CD14-positive monocyte (primary cell): ENCODE data around the gene EPB41L2. TPM values are rescaled to one million over a fixed set of nuclear protein-coding genes. Genes with fewer than 3 reads are reported as not detected.

Experiments used
- DNase-seq, 3 donors: peaks; one replicate each; pipeline ENCODE4 v3.0.0-alpha.2; 2011 to 2022
- H2AFZ ChIP-seq: 2 replicates; pipeline ENCODE4 v1.6.0; 2012; ENCODE audit warnings: mild to moderate bottlenecking, low read depth, low read length, inconsistent platforms; ENCODE audit not compliant: insufficient read depth, poor library complexity, severe bottlenecking
- H3K27ac ChIP-seq, 2 donors: 1 replicate in 1 of 2; 2 replicates in 1 of 2; pipeline ENCODE4 v1.5.1; 2012 to 2013; ENCODE audit warnings: low read length in 2 of 2, control low read depth in 1 of 2, inconsistent platforms in 1 of 2, low read depth in 1 of 2, mild to moderate bottlenecking in 1 of 2
- H3K27me3 ChIP-seq, 2 donors: one replicate each; pipeline versions ENCODE4 v1.6.0 to v1.6.1; 2011 to 2013; ENCODE audit warnings: low read length in 2 of 2; ENCODE audit not compliant: control insufficient read depth in 2 of 2, insufficient read depth in 2 of 2
- H3K36me3 ChIP-seq, 2 donors: replicated peaks in 1 of 2; 1 replicate in 1 of 2; 2 replicates in 1 of 2; pipeline versions ENCODE4 v1.5.1 to v1.6.1; 2012 to 2013; ENCODE audit warnings: low read length in 2 of 2, control low read depth in 1 of 2, inconsistent platforms in 1 of 2, mild to moderate bottlenecking in 1 of 2; ENCODE audit not compliant: insufficient read depth in 2 of 2, control insufficient read depth in 1 of 2
- H3K4me1 ChIP-seq, 2 donors: 1 replicate in 1 of 2; 2 replicates in 1 of 2; pipeline versions ENCODE4 v1.5.1 to v1.6.1; 2012 to 2013; ENCODE audit warnings: low read length in 2 of 2, control low read depth in 1 of 2, inconsistent platforms in 1 of 2, mild to moderate bottlenecking in 1 of 2, moderate library complexity in 1 of 2; ENCODE audit not compliant: insufficient read depth in 2 of 2, control insufficient read depth in 1 of 2
- H3K4me2 ChIP-seq: replicated peaks from 2 replicates; pipeline ENCODE3; 2012; ENCODE audit warnings: low read length, moderate library complexity, mild to moderate bottlenecking; ENCODE audit not compliant: poor library complexity, severe bottlenecking; ENCODE audit errors: extremely low read depth
- H3K4me3 ChIP-seq, 3 experiments: fragments of 200-600 bp in 1 of 3; sonication (generic) in 1 of 3; replicated peaks in 1 of 3; 1 replicate in 2 of 3; 2 replicates in 1 of 3; pipeline ENCODE4 v1.5.1; 2011 to 2013; ENCODE audit warnings: low read length in 3 of 3, mild to moderate bottlenecking in 3 of 3, control low read depth in 2 of 3, low read depth in 2 of 3, inconsistent platforms in 1 of 3, moderate library complexity in 1 of 3
- H3K79me2 ChIP-seq: 2 replicates; pipeline ENCODE4 v1.6.0; 2012; ENCODE audit warnings: mild to moderate bottlenecking, control low read depth, inconsistent platforms, low read length, moderate library complexity; ENCODE audit not compliant: insufficient read depth
- H3K9ac ChIP-seq: 2 replicates; pipeline ENCODE4 v1.6.0; 2017; ENCODE audit warnings: low read length, mild to moderate bottlenecking; ENCODE audit not compliant: insufficient read depth, poor library complexity, severe bottlenecking
- H3K9me3 ChIP-seq, 2 donors: replicated peaks in 1 of 2; 1 replicate in 1 of 2; 2 replicates in 1 of 2; pipeline versions ENCODE4 v1.5.1 to v1.6.1; 2012 to 2013; ENCODE audit warnings: low read length in 2 of 2, control low read depth in 1 of 2; ENCODE audit not compliant: control insufficient read depth in 1 of 2, insufficient read depth in 1 of 2
- H4K20me1 ChIP-seq: 2 replicates; pipeline ENCODE4 v1.6.0; 2012; ENCODE audit warnings: mild to moderate bottlenecking, low read length, control low read depth, moderate library complexity; ENCODE audit not compliant: insufficient read depth
- H3K27ac Mint-ChIP-seq, 7 donors: one replicate each; pipeline ENCODE4 v1.8.0; 2020; ENCODE audit warnings: mild to moderate bottlenecking in 7 of 7, mixed read lengths in 7 of 7, moderate library complexity in 6 of 7, inconsistent platforms in 2 of 7
- H3K27me3 Mint-ChIP-seq, 3 donors: one replicate each; pipeline ENCODE4 v1.8.0; 2021 to 2022; ENCODE audit warnings: low read depth in 3 of 3, mild to moderate bottlenecking in 3 of 3, mixed read lengths in 3 of 3, moderate library complexity in 3 of 3, inconsistent platforms in 1 of 3
- H3K36me3 Mint-ChIP-seq, 2 donors: one replicate each; pipeline ENCODE4 v1.8.0; 2020; ENCODE audit warnings: mixed read lengths in 2 of 2, inconsistent platforms in 1 of 2, mild to moderate bottlenecking in 1 of 2
- H3K4me1 Mint-ChIP-seq: one replicate; pipeline ENCODE4 v1.8.0; 2020; ENCODE audit warnings: mild to moderate bottlenecking, mixed read lengths
- H3K4me3 Mint-ChIP-seq, 2 donors: one replicate each; pipeline ENCODE4 v1.8.0; 2020; ENCODE audit warnings: mild to moderate bottlenecking in 2 of 2, mixed read lengths in 2 of 2, moderate library complexity in 1 of 2
- H3K9me3 Mint-ChIP-seq, 7 donors: one replicate each; pipeline ENCODE4 v1.8.0; 2020 to 2022; ENCODE audit warnings: mixed read lengths in 7 of 7, mild to moderate bottlenecking in 6 of 7, moderate library complexity in 6 of 7, inconsistent platforms in 2 of 7
- WGBS: methylation state at CpG from one replicate; pipeline ENCODE4 v1.1.5; 2013; ENCODE audit warnings: missing lambda C conversion rate; ENCODE audit not compliant: insufficient coverage; 5-methylcytosine and 5-hydroxymethylcytosine counted together
- intact Hi-C, 2 donors: fragments of 100-400 bp; cut with micrococcal nuclease; formaldehyde crosslinking; loops; one replicate each; pipeline versions ENCODE4 v1.15.0 to v1.15.1; 2023
- polyA plus RNA-seq, 3 donors: library from polyadenylated mRNA; depleted of rRNA in 1 of 3; unstranded in 2 of 3; stranded (reverse) in 1 of 3; fragments of 300-500 nt in 2 of 3; fragments of >200 nt in 1 of 3; fragmentation: Illumina TruSeq in 2 of 3; gene quantifications; 1 replicate in 2 of 3; 2 replicates in 1 of 3; pipeline ENCODE4 v1.2.3, GENCODE V29; 2012 to 2021
- TF ChIP-seq, protein P1 (sequence below): fragments of 200-600 bp; IDR thresholded peaks from one replicate; pipeline ENCODE4 v1.8.0; 2022; ENCODE audit warnings: antibody characterized with exemption, mild to moderate bottlenecking

The EPB41L2 gene
- polyA plus RNA-seq, 3 donors = 3.4 to 7.2 (median 4.6) TPM

DNA sequence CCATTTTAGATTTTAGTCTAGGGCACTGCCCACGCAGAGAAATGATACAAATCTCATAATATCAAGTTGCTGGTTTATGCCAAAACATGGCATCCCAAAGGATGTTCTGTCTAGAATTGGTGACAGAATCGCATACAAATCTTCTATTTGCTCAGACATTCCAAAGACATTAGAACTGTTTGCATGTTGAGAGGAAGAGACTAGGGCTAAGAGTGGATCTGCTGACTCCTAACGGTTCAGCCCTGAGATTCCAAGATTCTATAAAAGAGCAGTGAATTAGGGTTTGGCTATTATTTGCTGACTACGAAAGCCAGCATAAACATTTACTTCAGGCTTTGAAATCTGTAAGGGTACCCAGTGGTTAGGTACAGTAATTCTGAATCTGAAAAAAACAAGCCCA, 3.6 kb downstream of the EPB41L2 start:
- Histone ChIP-seq H2AFZ (no peak overlapping the region), H3K27ac (no peak overlapping the region), H4K20me1 (no peaks in the 10 kb centered on the region), H3K79me2 (peaks cover 6% of the 10 kb centered on the region), H3K4me2 (no peak overlapping the region), H3K9ac (no peak overlapping the region), H3K9me3 (peaks cover 13 to 14% of the 10 kb centered on the region in 2 donors), H3K4me3 (no peak overlapping the region), H3K4me1 (peaks cover 15 to 21% of the 10 kb centered on the region in 2 donors), H3K27me3 (peaks cover 5 to 9% of the 10 kb centered on the region in 2 donors), H3K36me3 (no peaks in the 10 kb centered on the region)
- no peak overlapping the region for H3K4me3 Mint-ChIP-seq
- TF ChIP-seq, protein P1, sequence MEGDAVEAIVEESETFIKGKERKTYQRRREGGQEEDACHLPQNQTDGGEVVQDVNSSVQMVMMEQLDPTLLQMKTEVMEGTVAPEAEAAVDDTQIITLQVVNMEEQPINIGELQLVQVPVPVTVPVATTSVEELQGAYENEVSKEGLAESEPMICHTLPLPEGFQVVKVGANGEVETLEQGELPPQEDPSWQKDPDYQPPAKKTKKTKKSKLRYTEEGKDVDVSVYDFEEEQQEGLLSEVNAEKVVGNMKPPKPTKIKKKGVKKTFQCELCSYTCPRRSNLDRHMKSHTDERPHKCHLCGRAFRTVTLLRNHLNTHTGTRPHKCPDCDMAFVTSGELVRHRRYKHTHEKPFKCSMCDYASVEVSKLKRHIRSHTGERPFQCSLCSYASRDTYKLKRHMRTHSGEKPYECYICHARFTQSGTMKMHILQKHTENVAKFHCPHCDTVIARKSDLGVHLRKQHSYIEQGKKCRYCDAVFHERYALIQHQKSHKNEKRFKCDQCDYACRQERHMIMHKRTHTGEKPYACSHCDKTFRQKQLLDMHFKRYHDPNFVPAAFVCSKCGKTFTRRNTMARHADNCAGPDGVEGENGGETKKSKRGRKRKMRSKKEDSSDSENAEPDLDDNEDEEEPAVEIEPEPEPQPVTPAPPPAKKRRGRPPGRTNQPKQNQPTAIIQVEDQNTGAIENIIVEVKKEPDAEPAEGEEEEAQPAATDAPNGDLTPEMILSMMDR = no peak
- peaks cover 19% of the 10 kb centered on the region for H3K4me1 Mint-ChIP-seq
- WGBS = 94% methylated on average over 3 of the region's 4 CpGs
- no peak for DNase-seq
- peaks cover 0 to 3% of the 10 kb centered on the region in 2 donors for H3K36me3 Mint-ChIP-seq
- peaks cover 2 to 19% (median 13%) of the 10 kb centered on the region in 3 donors for H3K27me3 Mint-ChIP-seq
- H3K9me3 Mint-ChIP-seq = peaks cover 8 to 32% (median 15%) of the 10 kb centered on the region in 7 donors
- no peak overlapping the region for H3K27ac Mint-ChIP-seq
- intact Hi-C loops = no loop called here

DNA sequence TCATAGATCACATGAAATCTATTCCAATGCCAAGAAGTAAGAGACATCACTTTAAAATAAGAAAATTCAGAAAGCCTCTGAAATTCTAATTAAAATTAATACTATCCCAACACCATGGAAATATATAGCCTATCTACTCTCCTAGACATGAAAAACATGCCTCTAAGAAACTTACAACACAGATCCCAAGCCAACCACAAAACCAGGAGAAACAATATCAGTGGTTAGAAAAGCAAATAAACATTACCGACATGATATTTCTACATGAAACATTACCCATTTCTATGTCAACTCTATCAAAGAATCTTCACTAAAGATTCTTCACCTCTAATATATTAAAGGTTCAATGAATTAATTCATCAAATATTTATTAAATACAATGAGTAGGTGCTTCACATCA, 4.8 kb downstream of the EPB41L2 start:
- no peak overlapping the region for H2AFZ ChIP-seq
- peaks cover 26% of the 10 kb centered on the region in 2 donors for H3K9me3 ChIP-seq
- no peak overlapping the region for H3K4me2 ChIP-seq
- TF ChIP-seq, protein P1 = no peak
- H3K36me3 ChIP-seq = peaks cover 0 to 8% of the 10 kb centered on the region in 2 donors
- H3K27me3 ChIP-seq = peaks cover 5 to 9% of the 10 kb centered on the region in 2 donors
- no peak for DNase-seq
- no peak overlapping the region for H3K4me3 Mint-ChIP-seq
- no CpG with 5 or more reads among the region's 1 CpG for WGBS
- H3K36me3 Mint-ChIP-seq = peaks cover 0 to 7% of the 10 kb centered on the region in 2 donors
- H3K4me1 ChIP-seq = peaks cover 10 to 15% of the 10 kb centered on the region in 2 donors
- no peak overlapping the region for H3K9ac ChIP-seq
- H3K4me3 ChIP-seq = no peak overlapping the region
- H3K79me2 ChIP-seq = peaks cover 6% of the 10 kb centered on the region
- intact Hi-C loops = no loop called here
- H3K9me3 Mint-ChIP-seq = peaks cover 16 to 45% (median 26%) of the 10 kb centered on the region in 7 donors
- H4K20me1 ChIP-seq = no peaks in the 10 kb centered on the region
- H3K27ac ChIP-seq = no peak overlapping the region
- H3K27me3 Mint-ChIP-seq = peaks cover 4 to 19% (median 10%) of the 10 kb centered on the region in 3 donors
- peaks cover 12% of the 10 kb centered on the region for H3K4me1 Mint-ChIP-seq
- H3K27ac Mint-ChIP-seq = no peak overlapping the region
